Effector CD4-positive, alpha-beta T cell (primary cell): Measurements from ENCODE around the gene METTL8.

Experiments used
- DNase-seq: peaks from one replicate; pipeline ENCODE4 v3.0.0-alpha.2; 2020
- total RNA-seq: gene quantifications from one replicate; lab custom pipeline; 2026; lab: John Stamatoyannopoulos, UW

Gene METTL8
- 22.5 reads per million, percentile 49 among the genes with 10 or more reads in this experiment for total RNA-seq

- no peak for DNase-seq
These were observed at the start of gene METTL8 for GRCh38 chr2:171433763-171434012. METTL8 (minus strand) TSS chr2:171433990; CDS start chr2:171392185, 41,805 bp downstream.

GRCh38 chr2:171482877-171483276, 49.1 kb upstream of the METTL8 start:
- no peak for DNase-seq

- no peak for DNase-seq
These were observed 48.5 kb upstream of the METTL8 start for GRCh38 chr2:171482308-171482707.

GRCh38 chr2:171480908-171481307, 47.1 kb upstream of the METTL8 start:
- DNase-seq = no peak

GRCh38 chr2:171479154-171479814, 45.5 kb upstream of the METTL8 start:
- DNase-seq = no peak

GRCh38 chr2:171478345-171478744, 44.6 kb upstream of the METTL8 start:
- no peak for DNase-seq

- DNase-seq = no peak
These were observed 42.2 kb upstream of the METTL8 start for GRCh38 chr2:171475979-171476378.

- no peak for DNase-seq
These were observed 36.3 kb upstream of the METTL8 start for GRCh38 chr2:171470129-171470528.

GRCh38 chr2:171469176-171469575, 35.4 kb upstream of the METTL8 start:
- no peak for DNase-seq

GRCh38 chr2:171460537-171460936, 26.7 kb upstream of the METTL8 start:
- no peak for DNase-seq

- no peak for DNase-seq
These were observed 25.7 kb upstream of the METTL8 start for GRCh38 chr2:171459498-171459897.

GRCh38 chr2:171452773-171453172, 19.0 kb upstream of the METTL8 start:
- DNase-seq = no peak

GRCh38 chr2:171451074-171451473, 17.3 kb upstream of the METTL8 start:
- DNase-seq = no peak

- no peak for DNase-seq
These were observed 13.9 kb upstream of the METTL8 start for GRCh38 chr2:171447675-171448074.

- no peak for DNase-seq
These were observed 7.7 kb upstream of the METTL8 start for GRCh38 chr2:171441470-171441869.

GRCh38 chr2:171436307-171436706, 2.5 kb upstream of the METTL8 start:
- DNase-seq = no peak

- peak; percentile 92 for DNase-seq
These were observed 511 bp upstream of the METTL8 start, which contains the start of gene DCAF17 for GRCh38 chr2:171434013-171434989. DCAF17 (plus strand) TSS chr2:171434226; CDS start chr2:171434578, 352 bp downstream.

- peak; percentile 11 for DNase-seq
These were observed 624 bp downstream of the METTL8 start for GRCh38 chr2:171432969-171433762.

GRCh38 chr2:171432206-171432968, 1.4 kb downstream of the METTL8 start:
- DNase-seq = no peak

- DNase-seq = no peak
These were observed 2.1 kb downstream of the METTL8 start for GRCh38 chr2:171431677-171432167.

- DNase-seq = no peak
These were observed 3.0 kb downstream of the METTL8 start for GRCh38 chr2:171430516-171431410.
